Type B pancreatic cell (in vitro differentiated cells): ENCODE results near the gene BET1L. TPM values are rescaled to one million over a fixed set of nuclear protein-coding genes. Genes with fewer than 3 reads are reported as not detected.

ENCODE experiments used
- DNase-seq: peaks from one replicate; pipeline ENCODE4 v3.0.0; 2021; ENCODE audit warnings: mixed read lengths; ENCODE audit not compliant: unreplicated experiment; ENCODE audit errors: extremely low spot score
- H3K27ac Mint-ChIP-seq: 2 replicates; pipeline ENCODE4 v1.8.0; 2021; ENCODE audit warnings: mild to moderate bottlenecking, mixed read lengths
- H3K27me3 Mint-ChIP-seq: 2 replicates; pipeline ENCODE4 v1.8.0; 2021; ENCODE audit warnings: mixed read lengths
- H3K36me3 Mint-ChIP-seq: 2 replicates; pipeline ENCODE4 v1.8.0; 2021; ENCODE audit warnings: mixed read lengths
- H3K4me1 Mint-ChIP-seq: one replicate; pipeline ENCODE4 v1.8.0; 2021; ENCODE audit warnings: mixed read lengths; ENCODE audit not compliant: unreplicated experiment
- H3K4me3 Mint-ChIP-seq: 2 replicates; pipeline ENCODE4 v1.8.0; 2021; ENCODE audit warnings: mild to moderate bottlenecking, mixed read lengths
- H3K9me3 Mint-ChIP-seq: 2 replicates; pipeline ENCODE4 v1.8.0; 2021; ENCODE audit warnings: mixed read lengths
- total RNA-seq: library from RNA; stranded (reverse); gene quantifications from 2 replicates; pipeline ENCODE4 v1.2.1, GENCODE V29; 2021; ENCODE audit warnings: low replicate concordance
- TF ChIP-seq, protein P1 (sequence below): fragments of 200-600 bp; sonication (generic); conservative IDR thresholded peaks from 2 replicates; pipeline ENCODE4 v1.5.0; 2021; ENCODE audit warnings: antibody characterized with exemption, mild to moderate bottlenecking

The BET1L gene
- total RNA-seq, 1 donor from 2014 or later: 48.4 TPM

DNA sequence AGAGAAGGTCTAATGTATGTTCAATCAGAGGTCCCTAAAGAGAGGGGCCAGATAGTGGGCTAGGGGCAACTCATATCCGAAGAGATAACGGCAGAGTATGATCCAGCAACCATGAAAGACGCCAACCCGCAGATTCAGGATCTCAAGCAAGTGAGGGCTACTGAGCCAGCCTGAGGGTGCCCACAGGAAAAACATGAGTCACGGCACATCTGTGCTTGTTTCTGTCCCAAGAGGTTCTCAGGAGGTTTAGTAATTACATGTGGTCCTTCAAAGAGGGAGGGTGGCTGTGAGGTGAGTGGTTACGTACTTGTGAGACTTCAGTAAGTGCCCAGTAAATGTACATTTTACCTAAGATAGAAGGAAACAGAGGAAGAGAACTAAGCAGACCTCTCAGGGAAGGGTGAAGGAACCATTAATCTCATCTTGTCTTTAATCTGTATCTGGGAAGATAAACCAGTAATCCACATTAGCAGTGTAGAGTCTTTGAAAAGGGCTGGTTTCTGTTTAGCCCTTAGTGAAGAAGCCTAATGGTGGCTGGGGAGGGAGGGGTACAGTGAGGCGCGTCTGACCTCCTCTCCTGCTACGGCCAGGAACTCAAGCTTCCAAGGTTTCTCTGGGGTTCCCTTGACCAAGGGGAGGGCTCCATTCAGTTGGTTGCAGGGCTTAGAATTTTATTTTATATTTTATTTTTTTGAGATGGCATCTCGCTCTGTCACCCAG lies 18.7 kb upstream of the BET1L start:
- H3K4me1 Mint-ChIP-seq: no peaks in the 10 kb centered on the region
- TF ChIP-seq, protein P1, sequence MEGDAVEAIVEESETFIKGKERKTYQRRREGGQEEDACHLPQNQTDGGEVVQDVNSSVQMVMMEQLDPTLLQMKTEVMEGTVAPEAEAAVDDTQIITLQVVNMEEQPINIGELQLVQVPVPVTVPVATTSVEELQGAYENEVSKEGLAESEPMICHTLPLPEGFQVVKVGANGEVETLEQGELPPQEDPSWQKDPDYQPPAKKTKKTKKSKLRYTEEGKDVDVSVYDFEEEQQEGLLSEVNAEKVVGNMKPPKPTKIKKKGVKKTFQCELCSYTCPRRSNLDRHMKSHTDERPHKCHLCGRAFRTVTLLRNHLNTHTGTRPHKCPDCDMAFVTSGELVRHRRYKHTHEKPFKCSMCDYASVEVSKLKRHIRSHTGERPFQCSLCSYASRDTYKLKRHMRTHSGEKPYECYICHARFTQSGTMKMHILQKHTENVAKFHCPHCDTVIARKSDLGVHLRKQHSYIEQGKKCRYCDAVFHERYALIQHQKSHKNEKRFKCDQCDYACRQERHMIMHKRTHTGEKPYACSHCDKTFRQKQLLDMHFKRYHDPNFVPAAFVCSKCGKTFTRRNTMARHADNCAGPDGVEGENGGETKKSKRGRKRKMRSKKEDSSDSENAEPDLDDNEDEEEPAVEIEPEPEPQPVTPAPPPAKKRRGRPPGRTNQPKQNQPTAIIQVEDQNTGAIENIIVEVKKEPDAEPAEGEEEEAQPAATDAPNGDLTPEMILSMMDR: no peak
- no peaks in the 10 kb centered on the region for H3K27me3 Mint-ChIP-seq
- DNase-seq: no peak
- H3K27ac Mint-ChIP-seq: no peak overlapping the region
- H3K4me3 Mint-ChIP-seq: no peak overlapping the region
- H3K36me3 Mint-ChIP-seq: peaks cover 13% of the 10 kb centered on the region
- H3K9me3 Mint-ChIP-seq: no peaks in the 10 kb centered on the region

DNA sequence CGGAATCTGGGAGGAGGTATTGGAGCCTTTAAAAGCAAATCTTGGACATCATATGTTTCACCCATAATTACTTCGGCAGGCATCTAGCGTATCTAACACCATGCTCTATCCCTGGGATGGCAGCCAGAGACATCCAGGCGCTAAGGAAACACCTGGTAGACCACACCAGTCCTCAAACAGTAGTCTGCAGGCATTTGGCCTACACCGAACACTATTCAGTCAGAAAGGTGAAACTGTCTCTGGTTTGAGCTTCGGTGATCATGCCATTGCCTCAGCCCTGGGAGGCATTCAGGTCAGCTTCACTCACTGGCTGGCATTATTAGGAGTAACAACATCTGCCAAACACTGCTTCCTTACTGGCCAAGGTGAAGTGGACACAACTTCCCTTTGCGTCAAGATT lies 17.2 kb upstream of the BET1L start:
- TF ChIP-seq, protein P1: no peak
- no peak for DNase-seq
- no peak overlapping the region for H3K27ac Mint-ChIP-seq
- H3K4me1 Mint-ChIP-seq: no peaks in the 10 kb centered on the region
- H3K4me3 Mint-ChIP-seq: no peak overlapping the region
- peaks cover 10% of the 10 kb centered on the region for H3K36me3 Mint-ChIP-seq
- no peaks in the 10 kb centered on the region for H3K27me3 Mint-ChIP-seq
- H3K9me3 Mint-ChIP-seq: no peaks in the 10 kb centered on the region

- DNase-seq: no peak
- H3K36me3 Mint-ChIP-seq: peaks cover 9% of the 10 kb centered on the region
- no peaks in the 10 kb centered on the region for H3K9me3 Mint-ChIP-seq
- TF ChIP-seq, protein P1: no peak
- no peak overlapping the region for H3K4me3 Mint-ChIP-seq
- H3K27me3 Mint-ChIP-seq: no peaks in the 10 kb centered on the region
- no peak overlapping the region for H3K27ac Mint-ChIP-seq
- no peaks in the 10 kb centered on the region for H3K4me1 Mint-ChIP-seq
Measured at GRCh38 chr11:223884-224283, 16.7 kb upstream of the BET1L start.

DNA sequence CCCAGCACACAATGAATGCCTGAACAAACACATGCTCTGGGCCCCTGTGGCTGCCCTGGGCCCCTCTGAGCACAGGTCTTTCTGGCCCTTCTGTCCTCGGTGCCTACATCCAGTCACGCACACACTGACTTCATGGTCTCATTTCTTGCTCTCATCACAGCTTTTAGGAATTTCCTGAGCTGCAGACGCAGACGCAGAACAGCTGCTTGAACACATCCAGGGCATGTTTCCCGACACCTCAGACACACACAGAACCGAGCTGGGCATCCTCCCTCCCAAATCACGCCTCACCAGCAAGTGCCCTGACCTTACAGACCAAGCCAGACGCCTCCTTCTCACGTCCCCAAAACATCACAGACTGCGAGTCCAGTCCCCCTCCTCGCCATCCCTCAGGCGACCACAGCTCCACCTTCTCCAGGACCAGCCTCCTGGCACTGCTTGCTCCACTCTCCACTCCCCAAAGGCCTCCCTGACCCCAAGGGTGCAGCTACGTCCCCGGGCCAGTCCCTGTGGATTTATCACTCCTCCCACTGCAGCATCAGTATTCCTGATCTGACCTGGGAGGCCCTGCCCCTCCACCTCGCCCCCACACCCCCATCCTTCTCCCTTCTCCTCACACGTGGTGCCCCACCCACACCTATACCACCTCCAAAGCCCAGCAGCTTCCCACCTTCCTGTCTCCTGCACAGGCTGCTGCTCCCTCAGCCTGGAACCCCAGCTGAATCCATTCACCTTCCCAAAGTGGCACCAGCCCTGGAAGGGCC lies 16.0 kb upstream of the BET1L start:
- TF ChIP-seq, protein P1: no peak
- no peaks in the 10 kb centered on the region for H3K9me3 Mint-ChIP-seq
- no peak for DNase-seq
- H3K27ac Mint-ChIP-seq: peak overlapping the region; percentile 4
- peaks cover 5% of the 10 kb centered on the region for H3K36me3 Mint-ChIP-seq
- no peaks in the 10 kb centered on the region for H3K4me1 Mint-ChIP-seq
- no peaks in the 10 kb centered on the region for H3K27me3 Mint-ChIP-seq
- H3K4me3 Mint-ChIP-seq: no peak overlapping the region

DNA sequence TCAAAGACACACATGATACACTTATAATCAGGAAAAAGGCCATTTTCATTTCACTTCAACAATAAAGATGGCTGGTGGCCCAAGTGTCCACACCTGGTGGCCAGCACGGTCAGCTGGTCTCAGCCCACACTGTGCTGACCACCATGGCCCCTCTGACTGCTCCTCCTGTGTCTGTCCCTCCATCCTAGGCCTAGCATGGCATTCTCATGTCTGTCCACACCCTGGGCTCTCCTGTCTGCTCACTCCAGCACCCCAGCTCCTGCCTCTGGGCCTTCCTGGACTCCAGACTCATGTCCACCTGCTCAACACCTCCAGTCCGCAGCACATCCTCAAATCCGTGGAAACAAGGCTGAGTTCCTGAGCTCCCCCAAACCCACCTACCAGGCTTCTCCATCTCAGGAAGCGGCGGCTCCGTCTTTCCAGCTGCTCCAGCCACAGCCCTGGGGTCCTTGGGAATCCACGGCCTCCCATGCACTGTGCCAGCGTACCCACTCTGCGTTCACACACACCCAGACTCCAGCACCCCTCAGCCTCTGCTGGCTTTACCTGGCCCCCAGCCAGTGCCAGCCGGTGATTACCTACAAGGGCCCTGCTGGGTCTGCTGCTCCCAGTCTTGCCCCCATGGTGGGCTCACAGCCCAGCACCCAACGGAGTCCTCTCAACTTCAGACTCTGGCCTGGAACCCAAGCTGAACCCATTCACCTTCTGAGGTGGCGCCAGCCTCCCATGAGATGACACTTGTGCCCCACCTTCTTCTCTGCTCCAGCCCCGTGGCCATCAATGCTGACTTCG lies 15.0 kb upstream of the BET1L start:
- Mint-ChIP-seq H3K36me3 (peaks cover 5% of the 10 kb centered on the region), H3K27ac (no peak overlapping the region)
- DNase-seq: no peak

More for the DNA sequence above, 15.0 kb upstream of the BET1L start:
- Mint-ChIP-seq H3K9me3 (no peaks in the 10 kb centered on the region), H3K27me3 (no peaks in the 10 kb centered on the region), H3K4me3 (no peak overlapping the region), H3K4me1 (no peaks in the 10 kb centered on the region)
- TF ChIP-seq, protein P1: no peak
